Measurements from ENCODE around the gene PPP4C.
A peak's percentile ranks its signal among the peaks of the same experiment; 100 is the strongest.
"Not testable (repeated sequence)": the region's sequence is repeated elsewhere in the genome, so short reads cannot be mapped to it uniquely, and the experiment has no call there.

The PPP4C gene

GRCh38 chr16:30096105-30096861 lies 20.5 kb downstream of the PPP4C start, which contains the start of gene YPEL3:
Gene YPEL3 (minus strand): TSS chr16:30096213. CDS start chr16:30095482, 731 bp downstream.
- DNase-seq (ENCODE audit: low read depth in 2 of 2): peak; percentile 70 to 73

GRCh38 chr16:30096862-30097563 lies 21.2 kb downstream of the PPP4C start:
- no peak for DNase-seq (ENCODE audit: low read depth in 2 of 2)

GRCh38 chr16:30104090-30104489 lies 28.3 kb downstream of the PPP4C start:
- no peak for DNase-seq (ENCODE audit: low read depth in 2 of 2)

GRCh38 chr16:30104492-30104891 lies 28.7 kb downstream of the PPP4C start:
- no peak for DNase-seq (ENCODE audit: low read depth in 2 of 2)

- DNase-seq (ENCODE audit: low read depth in 2 of 2): no peak
Observed at GRCh38 chr16:30108059-30108850, 32.5 kb downstream of the PPP4C start.

- no peak for DNase-seq (ENCODE audit: low read depth in 2 of 2)
Observed at GRCh38 chr16:30110661-30111060, 34.9 kb downstream of the PPP4C start.

GRCh38 chr16:30112197-30113030 lies 36.6 kb downstream of the PPP4C start:
- no peak for DNase-seq (ENCODE audit: low read depth in 2 of 2)

- DNase-seq (ENCODE audit: low read depth in 2 of 2): no peak
Observed at GRCh38 chr16:30113031-30113710, 37.4 kb downstream of the PPP4C start, which contains the start of gene GDPD3. Gene GDPD3 (minus strand): TSS chr16:30113537. CDS start chr16:30113478, 59 bp downstream.

GRCh38 chr16:30113711-30114333 lies 38.0 kb downstream of the PPP4C start:
- no peak for DNase-seq (ENCODE audit: low read depth in 2 of 2)

- no peak for DNase-seq (ENCODE audit: low read depth in 2 of 2)
Observed at GRCh38 chr16:30114411-30114810, 38.6 kb downstream of the PPP4C start.

- not testable (repeated sequence) for DNase-seq (ENCODE audit: low read depth in 2 of 2)
Observed at GRCh38 chr16:30114833-30115232, 39.0 kb downstream of the PPP4C start.

GRCh38 chr16:30115238-30115637 lies 39.4 kb downstream of the PPP4C start:
- DNase-seq (ENCODE audit: low read depth in 2 of 2): no peak

GRCh38 chr16:30116291-30117207 lies 40.8 kb downstream of the PPP4C start:
- DNase-seq (ENCODE audit: low read depth in 2 of 2): no peak

- DNase-seq (ENCODE audit: low read depth in 2 of 2): no peak
Observed at GRCh38 chr16:30117768-30118167, 42.0 kb downstream of the PPP4C start.

GRCh38 chr16:30119428-30119827 lies 43.6 kb downstream of the PPP4C start:
- DNase-seq (ENCODE audit: low read depth in 2 of 2): no peak

- no peak for DNase-seq (ENCODE audit: low read depth in 2 of 2)
Observed at GRCh38 chr16:30120340-30121105, 44.7 kb downstream of the PPP4C start.

GRCh38 chr16:30121741-30122571 lies 46.2 kb downstream of the PPP4C start:
- no peak for DNase-seq (ENCODE audit: low read depth in 2 of 2)

Data from stimulated activated CD8-positive, alpha-beta memory T cell treated with anti-CD3 and anti-CD28 coated beads, Interleukin-7, amount 100 ng/mL, for 1 hour (primary cell).